HS-27A (cell line): ENCODE data around the gene CFAP107.
"Not testable (repeated sequence)": the region's sequence is repeated elsewhere in the genome, so short reads cannot be mapped to it uniquely, and the experiment has no call there.

ENCODE experiments used
- DNase-seq: peaks from one replicate; pipeline ENCODE4 v3.0.0-alpha.2; 2012; ENCODE audit warnings: low read depth, missing footprints

CFAP107 gene

DNA sequence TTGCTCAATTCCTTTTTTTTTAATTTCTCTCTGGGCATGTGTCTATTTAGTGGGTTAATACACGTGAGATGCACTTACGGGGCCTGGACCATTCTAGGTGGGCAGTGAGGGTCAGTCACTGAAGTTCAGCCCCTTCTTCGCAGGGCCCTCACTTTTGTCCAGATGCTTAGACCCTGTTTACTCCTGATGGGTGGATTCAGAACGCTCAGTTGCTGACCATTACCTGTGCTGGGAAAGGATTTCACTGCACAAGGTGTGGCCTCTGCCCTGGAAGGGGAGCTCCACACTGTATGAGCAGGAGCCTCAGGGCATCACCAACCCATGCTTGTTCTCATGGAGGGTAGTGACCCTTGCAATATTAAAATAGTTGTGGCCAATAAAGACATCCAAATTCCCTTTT is 32.1 kb downstream of the CFAP107 start:
- no peak for DNase-seq

DNA sequence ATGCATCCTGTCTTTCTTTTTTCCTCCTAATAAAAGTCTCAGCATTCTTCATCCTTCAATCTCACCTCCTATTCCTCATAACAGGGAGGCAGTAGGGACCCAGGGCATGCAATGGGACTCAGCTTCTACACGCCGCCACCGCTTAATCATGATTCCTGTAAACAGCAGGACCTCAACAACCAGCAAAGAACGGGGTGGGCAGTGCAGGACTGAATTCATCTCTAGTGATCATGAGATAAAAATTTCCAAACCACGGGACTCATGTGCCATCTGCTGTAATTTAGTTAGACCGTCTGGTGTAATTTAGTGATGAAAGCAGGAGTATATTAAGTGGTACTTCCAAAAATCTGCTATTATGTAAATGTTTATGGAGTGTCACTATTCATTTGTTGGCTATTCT is 32.9 kb downstream of the CFAP107 start:
- no peak for DNase-seq

DNA sequence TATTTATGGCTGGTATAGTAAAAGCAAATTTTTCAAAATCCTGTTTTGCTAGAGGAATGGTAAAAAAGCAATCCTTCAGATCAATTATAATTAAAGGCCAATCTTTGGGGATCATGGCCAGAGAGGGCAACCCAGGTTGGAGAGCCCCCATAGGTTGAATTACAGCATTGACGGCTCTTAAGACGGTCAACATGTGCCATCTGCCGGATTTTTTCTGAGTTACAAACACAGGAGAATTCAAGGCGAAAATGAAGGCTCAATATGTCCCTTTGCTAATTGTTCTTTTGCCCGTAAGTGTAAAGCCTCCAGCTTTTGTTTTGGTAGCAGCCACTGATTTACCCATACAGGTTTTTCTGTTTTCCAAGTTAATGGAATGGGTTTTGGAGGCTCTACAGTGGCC is 35.5 kb downstream of the CFAP107 start:
- DNase-seq, result not testable (repeated sequence)

DNA sequence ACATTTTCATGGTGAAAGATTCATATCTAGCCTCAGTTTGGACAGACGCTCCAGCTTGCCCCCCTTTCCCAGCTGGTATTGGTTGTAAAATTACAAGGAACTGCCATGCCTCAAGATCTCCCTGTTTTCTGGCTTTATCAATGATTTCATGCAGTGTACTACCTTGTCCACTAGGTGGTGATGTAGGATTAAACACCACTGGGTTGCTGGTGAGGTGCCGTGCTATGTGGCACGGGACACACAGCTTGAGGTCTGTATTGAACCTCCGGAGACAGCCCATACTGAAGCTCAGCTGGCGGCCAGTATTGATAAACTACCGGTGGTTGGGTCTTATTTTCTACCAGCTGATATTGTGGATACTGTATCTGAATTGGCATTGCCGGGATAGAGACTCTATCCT is 37.8 kb downstream of the CFAP107 start:
- peak; percentile 20 for DNase-seq

GRCh38 chr1:12784729-12785128 is 38.7 kb downstream of the CFAP107 start:
- DNase-seq, result not testable (repeated sequence)

DNA sequence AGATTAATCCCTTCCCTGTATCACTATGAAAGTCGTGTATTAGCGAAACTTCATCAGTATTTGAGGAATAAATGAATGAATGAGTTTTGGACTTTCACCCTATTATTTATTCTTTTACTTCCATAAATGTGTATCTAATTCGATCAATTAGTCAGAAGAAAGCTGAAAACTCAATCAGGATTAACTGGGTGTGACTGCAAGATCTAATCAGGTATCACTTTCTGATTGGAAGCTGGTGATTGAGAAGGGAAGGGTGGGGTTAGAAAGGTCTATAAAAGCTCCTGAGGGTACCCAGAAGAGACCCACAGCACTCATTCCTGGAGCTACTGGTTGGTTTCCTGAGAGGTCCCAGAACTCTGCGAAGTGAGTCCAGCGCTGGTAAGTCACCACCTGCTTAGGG is 45.1 kb downstream of the CFAP107 start, which contains the start of gene PRAMEF1:
TSS of gene PRAMEF1 (plus strand) at position 301 of the 400 bp plus-strand sequence. CDS start 1,831 bp downstream, outside the sequence.
- not testable (repeated sequence) for DNase-seq

GRCh38 chr1:12798911-12799310 is 52.9 kb downstream of the CFAP107 start:
- no peak for DNase-seq

DNA sequence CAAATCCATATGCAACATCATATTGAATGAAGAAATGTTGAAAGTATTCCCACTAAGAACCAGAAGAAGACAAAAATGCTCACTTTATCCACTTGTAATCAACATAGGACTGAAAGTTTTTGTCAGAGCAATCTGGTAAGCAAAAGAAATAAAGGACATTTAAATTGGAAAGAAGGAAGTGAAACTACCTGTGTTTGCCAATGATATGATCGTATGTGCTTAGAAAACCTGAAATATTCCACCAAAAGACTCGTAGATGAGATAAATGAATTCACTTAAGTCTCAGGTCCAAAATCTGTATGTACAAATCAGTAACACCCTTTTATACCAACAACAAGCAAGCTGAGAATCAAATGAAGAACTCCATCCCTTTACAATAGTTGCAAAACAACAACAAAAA is 53.7 kb downstream of the CFAP107 start:
- DNase-seq, result no peak

DNA sequence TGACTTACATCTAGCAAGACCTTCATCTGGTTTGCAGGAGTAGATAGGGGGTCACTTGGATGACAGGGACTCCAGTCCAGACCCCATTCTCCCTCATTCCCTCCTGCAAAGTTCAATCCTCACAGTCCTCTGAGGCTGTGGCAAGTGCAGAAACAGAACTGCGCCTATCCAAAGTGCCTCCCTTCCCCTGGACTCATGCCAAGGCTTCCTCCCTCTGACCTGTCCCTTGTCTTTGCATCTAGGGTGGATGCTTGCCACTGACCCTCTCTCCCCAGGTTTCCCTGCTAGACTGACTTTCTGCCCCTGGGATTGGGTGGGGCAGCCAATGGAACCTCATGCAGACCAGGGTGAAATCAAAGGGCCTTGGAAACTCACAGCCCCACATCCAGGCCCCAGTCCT is 63.9 kb downstream of the CFAP107 start:
- DNase-seq, result no peak

GRCh38 chr1:12810691-12811408 is 64.8 kb downstream of the CFAP107 start:
- DNase-seq, result peak; percentile 81

- no peak for DNase-seq
These were observed 65.4 kb downstream of the CFAP107 start for GRCh38 chr1:12811409-12811784.
